NB4 (cell line): ENCODE results near the gene C2CD2L.

Experiments used
- DNase-seq: peaks from one replicate; pipeline ENCODE4 v3.0.0; 2010; ENCODE audit warnings: low read depth
- H3K4me3 ChIP-seq: one replicate; pipeline ENCODE4 v1.5.1; 2011; ENCODE audit warnings: mild to moderate bottlenecking, low read depth, low read length, moderate library complexity
- MAX ChIP-seq: IDR thresholded peaks from 2 replicates; pipeline ENCODE4 v1.6.1; 2011; ENCODE audit warnings: low read depth, low read length
- MYC ChIP-seq: IDR thresholded peaks from 2 replicates; pipeline ENCODE4 v1.6.1; 2011; ENCODE audit warnings: low read depth, low read length
- POLR2A ChIP-seq: IDR thresholded peaks from 2 replicates; pipeline ENCODE4 v1.6.1; 2011; ENCODE audit warnings: mild to moderate bottlenecking; ENCODE audit not compliant: insufficient read length; ENCODE audit errors: extremely low read depth
- TF ChIP-seq, protein P1 (sequence below): IDR thresholded peaks from one replicate; pipeline ENCODE4 v1.5.1; 2012; ENCODE audit warnings: low read depth, low read length

The C2CD2L gene

DNA sequence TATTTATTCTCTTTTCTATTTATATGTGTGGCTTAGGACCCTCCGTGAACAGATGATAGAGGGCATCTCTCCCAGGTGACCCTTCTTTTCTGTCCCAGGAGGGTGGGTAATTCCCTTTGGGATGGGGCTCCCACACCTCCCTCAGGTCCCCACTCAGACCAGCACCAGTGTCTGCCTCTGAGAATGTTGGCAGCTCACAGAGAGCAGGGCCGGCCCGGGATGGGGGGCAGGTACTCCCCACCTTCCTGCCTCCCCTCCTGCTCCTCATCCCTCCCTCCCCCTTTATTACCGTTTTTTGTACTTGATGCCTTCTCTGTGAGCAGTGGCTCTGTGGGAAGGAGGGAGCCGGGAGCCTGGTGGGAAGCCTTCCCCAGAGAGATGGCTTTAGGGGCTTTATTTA lies 9.5 kb downstream of the C2CD2L start:
- no peak overlapping the region for H3K4me3 ChIP-seq
- no peak for TF ChIP-seq MAX
- TF ChIP-seq, protein P1, sequence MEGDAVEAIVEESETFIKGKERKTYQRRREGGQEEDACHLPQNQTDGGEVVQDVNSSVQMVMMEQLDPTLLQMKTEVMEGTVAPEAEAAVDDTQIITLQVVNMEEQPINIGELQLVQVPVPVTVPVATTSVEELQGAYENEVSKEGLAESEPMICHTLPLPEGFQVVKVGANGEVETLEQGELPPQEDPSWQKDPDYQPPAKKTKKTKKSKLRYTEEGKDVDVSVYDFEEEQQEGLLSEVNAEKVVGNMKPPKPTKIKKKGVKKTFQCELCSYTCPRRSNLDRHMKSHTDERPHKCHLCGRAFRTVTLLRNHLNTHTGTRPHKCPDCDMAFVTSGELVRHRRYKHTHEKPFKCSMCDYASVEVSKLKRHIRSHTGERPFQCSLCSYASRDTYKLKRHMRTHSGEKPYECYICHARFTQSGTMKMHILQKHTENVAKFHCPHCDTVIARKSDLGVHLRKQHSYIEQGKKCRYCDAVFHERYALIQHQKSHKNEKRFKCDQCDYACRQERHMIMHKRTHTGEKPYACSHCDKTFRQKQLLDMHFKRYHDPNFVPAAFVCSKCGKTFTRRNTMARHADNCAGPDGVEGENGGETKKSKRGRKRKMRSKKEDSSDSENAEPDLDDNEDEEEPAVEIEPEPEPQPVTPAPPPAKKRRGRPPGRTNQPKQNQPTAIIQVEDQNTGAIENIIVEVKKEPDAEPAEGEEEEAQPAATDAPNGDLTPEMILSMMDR = no peak
- no peak for TF ChIP-seq POLR2A
- no peak for TF ChIP-seq MYC
- DNase-seq = no peak

GRCh38 chr11:119117004-119117706 lies 10.0 kb downstream of the C2CD2L start:
- DNase-seq = no peak
- no peak overlapping the region for H3K4me3 ChIP-seq
- TF ChIP-seq POLR2A (no peak), MAX (no peak), MYC (no peak)
- TF ChIP-seq, protein P1 = no peak

- H3K4me3 ChIP-seq = no peak overlapping the region
- DNase-seq = no peak
- TF ChIP-seq POLR2A = no peak
- TF ChIP-seq MAX = no peak
- TF ChIP-seq MYC = no peak
- TF ChIP-seq, protein P1 = no peak
Measured at GRCh38 chr11:119118227-119118626, 11.1 kb downstream of the C2CD2L start.

DNA sequence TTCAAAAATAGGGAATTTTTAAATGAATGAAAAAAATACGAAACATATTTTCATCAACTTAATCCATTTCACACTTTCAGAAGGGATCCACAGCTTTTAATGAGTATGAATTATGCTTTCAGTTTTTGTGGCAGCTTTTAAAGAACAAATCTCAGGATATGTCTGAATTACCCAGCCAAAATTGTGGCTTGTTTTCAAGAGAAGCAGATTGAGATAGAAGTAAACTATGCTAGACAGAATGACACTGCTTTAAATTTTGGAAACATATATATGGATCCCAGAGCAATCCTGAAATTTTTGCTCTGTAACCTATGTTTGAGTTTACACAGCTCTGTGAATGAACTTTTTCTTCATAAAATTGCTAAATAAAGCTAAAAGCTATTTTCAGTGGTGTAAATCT lies 11.8 kb downstream of the C2CD2L start:
- TF ChIP-seq, protein P1 = no peak
- no peak for TF ChIP-seq MYC
- no peak for TF ChIP-seq POLR2A
- no peak for DNase-seq
- H3K4me3 ChIP-seq = no peak overlapping the region

DNA sequence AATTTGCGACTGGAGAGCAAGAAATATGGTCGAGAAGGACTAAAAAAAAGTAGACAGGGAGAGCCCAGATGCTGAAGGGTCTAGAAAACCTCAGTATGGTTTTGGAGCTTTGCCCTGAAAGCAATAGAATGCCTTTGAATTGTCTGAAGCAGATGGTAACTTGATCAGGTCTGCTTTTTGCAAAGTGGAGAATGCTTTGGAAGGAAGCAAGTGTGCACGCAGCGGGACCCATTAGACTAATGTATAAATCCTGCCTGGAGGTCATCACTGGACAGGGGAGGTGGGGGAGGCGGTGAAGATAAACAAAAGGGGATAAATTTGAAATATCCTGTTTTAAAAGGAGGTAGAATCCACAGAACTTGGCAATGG lies 13.5 kb downstream of the C2CD2L start:
- TF ChIP-seq, protein P1 = no peak
- TF ChIP-seq MAX = peak; percentile 12; the same call in 1 of the 2 replicates
- DNase-seq = peak; percentile 39
- H3K4me3 ChIP-seq = peak overlapping the region; percentile 51

DNA sequence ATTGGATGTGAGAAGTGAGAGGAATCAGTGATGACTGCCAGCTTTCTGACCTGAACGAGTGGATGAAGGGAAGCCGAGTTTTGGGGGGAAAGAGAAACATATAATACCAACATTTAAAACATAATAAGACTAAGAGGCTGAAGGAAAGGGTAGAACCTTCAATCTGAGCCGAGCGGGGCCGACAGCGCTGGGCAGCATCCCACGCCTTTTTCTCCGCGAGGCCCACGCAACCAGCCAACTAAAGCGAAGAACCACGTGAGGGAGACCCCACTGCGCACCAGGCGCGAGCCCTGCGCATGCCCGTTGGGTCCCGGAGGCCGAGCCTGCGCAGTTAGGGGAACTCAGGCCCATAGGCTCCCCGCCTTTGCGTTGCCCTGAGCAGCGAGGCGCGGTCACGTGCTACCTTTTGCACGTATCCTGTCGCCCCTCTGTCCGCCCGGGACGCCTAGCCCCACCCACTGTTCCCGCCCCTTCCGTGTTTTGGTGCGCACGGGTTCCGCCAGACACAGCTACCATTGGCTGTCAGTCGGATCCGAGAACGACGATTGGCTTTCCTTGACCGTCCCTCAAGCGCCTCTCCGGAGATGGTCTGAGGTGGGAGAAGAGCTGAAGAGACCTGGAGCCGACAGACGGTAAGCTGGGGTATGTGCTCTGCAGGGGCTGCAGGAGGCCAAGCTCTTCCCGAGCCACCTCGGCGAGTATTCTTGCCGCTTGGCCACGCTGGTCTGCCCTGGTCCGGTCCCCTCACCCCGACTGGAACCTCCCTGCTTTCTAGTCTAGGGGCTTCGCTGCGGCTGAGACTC lies 14.1 kb downstream of the C2CD2L start, which contains the start of gene HINFP:
Gene HINFP (plus strand): TSS at position 573 of the 803 bp plus-strand sequence. CDS start 5,365 bp downstream, outside the sequence.
- DNase-seq = peak; percentile 100
- TF ChIP-seq MAX = peak; percentile 97
- TF ChIP-seq, protein P1 = no peak
- peak; percentile 96 for TF ChIP-seq MYC
- peak; percentile 86 for TF ChIP-seq POLR2A
- peak within 1 kb of the TSS; percentile 87 for H3K4me3 ChIP-seq
